Thyroid gland (tissue), 4 donors: ENCODE measurements around the gene PTGFR. TPM values are rescaled to one million over a fixed set of nuclear protein-coding genes. Genes with fewer than 3 reads are reported as not detected.

Experiments used
- DNase-seq, 2 donors: peaks; one replicate each; pipeline ENCODE4 v3.0.0-alpha.2; 2019
- H3K27ac ChIP-seq, 3 donors: fragments of 200-600 bp; sonication (generic); 1 replicate in 2 of 3; 2 replicates in 1 of 3; pipeline ENCODE4 v1.5.1; 2016 to 2019; ENCODE audit warnings: mild to moderate bottlenecking in 1 of 3, moderate library complexity in 1 of 3
- H3K27me3 ChIP-seq: fragments of 200-600 bp; sonication (generic); one replicate; pipeline ENCODE4 v1.5.1; 2019
- H3K36me3 ChIP-seq, 2 donors: fragments of 200-600 bp; sonication (generic); one replicate each; pipeline ENCODE4 v1.5.1; 2016 to 2019
- H3K4me1 ChIP-seq, 2 donors: fragments of 200-600 bp; sonication (generic); one replicate each; pipeline ENCODE4 v1.5.1; 2017 to 2019
- H3K4me3 ChIP-seq, 3 donors: fragments of 200-600 bp; sonication (generic); replicated peaks in 1 of 3; 1 replicate in 2 of 3; 2 replicates in 1 of 3; pipeline ENCODE4 v1.5.1; 2016; ENCODE audit warnings: mild to moderate bottlenecking in 1 of 3
- H3K9me3 ChIP-seq: fragments of 200-600 bp; sonication (generic); one replicate; pipeline ENCODE4 v1.5.1; 2017
- CTCF ChIP-seq, 6 experiments: fragments of 200-600 bp in 3 of 6; fragments of 450-650 bp in 3 of 6; sonication (generic) in 3 of 6; IDR thresholded peaks; one replicate each; pipeline ENCODE4 v1.5.1; 2016 to 2019; ENCODE audit warnings: antibody characterized with exemption in 6 of 6, mild to moderate bottlenecking in 2 of 6, inconsistent platforms in 1 of 6, moderate library complexity in 1 of 6
- POLR2A ChIP-seq, 2 donors: fragments of 450-650 bp; IDR thresholded peaks; one replicate each; pipeline ENCODE4 v1.6.1; 2017; ENCODE audit warnings: antibody characterized with exemption in 2 of 2, mild to moderate bottlenecking in 2 of 2, moderate library complexity in 1 of 2
- whole genome bisulfite sequencing, 2 donors: methylation state at CpG; one replicate each; pipeline ENCODE4 v1.1.5; 2017; 5-methylcytosine and 5-hydroxymethylcytosine counted together
- intact Hi-C: fragments of 100-400 bp; cut with DNase I; formaldehyde crosslinking; loops from one replicate; pipeline ENCODE4 v1.15.1; 2023
- total RNA-seq, 4 donors: library from RNA; depleted of rRNA; stranded (reverse); fragments of >200 nt; gene quantifications; one replicate each; pipeline ENCODE4 v1.2.3, GENCODE V29; 2016

The PTGFR gene
- total RNA-seq, 4 donors from 2014 or later = 0.67 to 1.9 (median 1.2) TPM

DNA sequence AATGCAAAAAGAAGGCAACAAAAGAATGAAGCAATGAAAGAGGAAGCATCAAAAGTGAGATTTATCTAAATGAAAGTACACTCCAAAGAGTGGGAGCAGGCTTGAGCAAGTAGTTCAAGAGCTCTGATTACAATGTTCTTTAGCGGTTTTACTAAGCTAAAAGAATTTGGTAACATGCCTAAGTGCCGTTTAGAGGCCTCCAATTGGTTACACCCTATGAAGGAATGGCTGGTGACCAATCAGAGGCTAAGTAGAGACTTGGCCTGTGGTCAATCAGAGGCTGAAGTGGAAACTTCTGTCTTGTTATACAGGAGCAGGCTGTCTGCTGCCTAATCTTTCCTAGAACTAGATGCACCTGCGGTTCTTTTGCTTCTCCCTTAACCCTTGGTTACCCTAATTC is 59.1 kb downstream of the PTGFR start:
- intact Hi-C loops = no loop called here
- Histone ChIP-seq H3K36me3 (no peaks in the 10 kb centered on the region), H3K9me3 (no peaks in the 10 kb centered on the region), H3K27me3 (no peaks in the 10 kb centered on the region), H3K4me3 (no peak overlapping the region), H3K27ac (no peak overlapping the region), H3K4me1 (no peaks in the 10 kb centered on the region)
- WGBS, 2 donors = 61 to 77% methylated on average over 3 of the region's 3 CpGs
- no peak for TF ChIP-seq CTCF (IDR thresholded peaks at IDR 0.05)
- TF ChIP-seq POLR2A (IDR thresholded peaks at IDR 0.05) = no peak
- DNase-seq = no peak

DNA sequence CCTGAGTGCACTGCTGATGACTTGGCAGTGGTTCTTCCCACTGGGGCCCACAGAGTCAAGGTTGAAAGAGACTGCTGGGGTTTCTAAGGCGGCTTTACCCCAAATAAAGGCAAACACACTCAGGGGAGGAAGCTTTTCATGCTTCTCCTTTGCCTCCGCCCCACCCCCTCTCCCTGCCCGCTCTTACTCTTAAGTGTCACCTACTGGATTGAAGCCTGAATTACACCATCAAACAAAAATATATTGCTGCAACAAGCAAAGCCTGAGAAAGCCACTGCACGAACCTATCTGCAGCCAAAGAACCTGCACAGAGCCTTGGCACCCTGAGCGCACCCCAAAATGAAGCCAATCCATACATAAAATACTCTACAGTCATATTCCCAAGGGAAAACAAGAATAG is 63.1 kb downstream of the PTGFR start:
- H3K27me3 ChIP-seq = no peaks in the 10 kb centered on the region
- no peaks in the 10 kb centered on the region for H3K4me1 ChIP-seq
- H3K36me3 ChIP-seq = no peaks in the 10 kb centered on the region
- no peak overlapping the region for H3K27ac ChIP-seq
- no peak for TF ChIP-seq POLR2A (IDR thresholded peaks at IDR 0.05)
- TF ChIP-seq CTCF (IDR thresholded peaks at IDR 0.05) = no peak
- intact Hi-C loops = no loop called here
- no peak for DNase-seq
- 74 to 77% methylated on average over 5 of the region's 5 CpGs for whole genome bisulfite sequencing, 2 donors
- no peak overlapping the region for H3K4me3 ChIP-seq
- H3K9me3 ChIP-seq = no peaks in the 10 kb centered on the region

DNA sequence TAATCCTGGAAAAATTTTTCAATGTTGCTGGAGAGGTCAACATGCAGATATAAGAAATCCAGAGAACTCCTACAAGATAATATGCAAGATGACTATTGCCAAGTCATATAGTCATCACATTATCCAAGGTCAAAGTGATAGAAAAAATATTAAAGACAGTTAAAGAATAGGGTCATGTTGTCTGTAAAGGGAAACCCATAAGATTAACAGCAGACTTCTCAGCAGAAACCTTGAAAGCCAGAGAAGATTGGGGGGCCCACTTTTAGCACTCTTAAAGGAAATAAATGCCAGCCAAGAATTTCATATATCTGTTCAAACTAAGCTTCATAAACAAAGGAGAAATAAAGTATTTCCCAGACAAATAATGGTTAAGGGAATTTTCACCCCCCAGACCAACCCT is 64.1 kb downstream of the PTGFR start:
- TF ChIP-seq POLR2A (IDR thresholded peaks at IDR 0.05) = no peak
- TF ChIP-seq CTCF (IDR thresholded peaks at IDR 0.05) = no peak
- no peak overlapping the region for H3K4me3 ChIP-seq

GRCh38 chr1:78559680-78560079 is 68.9 kb downstream of the PTGFR start:
- intact Hi-C loops = no loop called here

More for the DNA sequence above, 64.1 kb downstream of the PTGFR start:
- intact Hi-C loops = no loop called here
- Histone ChIP-seq H3K9me3 (no peaks in the 10 kb centered on the region), H3K27ac (no peak overlapping the region), H3K36me3 (no peaks in the 10 kb centered on the region), H3K27me3 (no peaks in the 10 kb centered on the region), H3K4me1 (no peaks in the 10 kb centered on the region)
- DNase-seq = no peak

DNA sequence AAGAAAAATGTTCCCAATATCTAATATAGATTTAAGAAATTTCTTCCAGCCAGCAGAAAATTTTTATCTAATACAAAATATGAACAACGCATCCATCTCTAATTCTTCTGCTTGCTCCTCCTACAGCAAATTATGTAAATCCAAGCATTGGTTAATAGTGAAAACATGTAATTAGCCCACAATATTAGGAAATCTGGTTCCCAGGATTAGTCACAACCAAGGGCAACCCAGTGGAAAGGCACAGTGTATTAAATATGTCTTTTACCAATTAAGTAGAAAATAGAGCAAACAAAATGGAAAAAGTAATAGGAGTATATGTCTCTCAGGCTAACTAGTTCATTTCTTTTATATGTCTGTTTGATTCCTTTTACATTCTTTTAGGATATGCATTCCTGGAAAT is 70.0 kb downstream of the PTGFR start:
- H3K36me3 ChIP-seq = no peaks in the 10 kb centered on the region
- TF ChIP-seq POLR2A (IDR thresholded peaks at IDR 0.05) (no peak), CTCF (IDR thresholded peaks at IDR 0.05) (no peak)
- H3K9me3 ChIP-seq = no peaks in the 10 kb centered on the region
- H3K4me1 ChIP-seq = no peaks in the 10 kb centered on the region
- no peak for DNase-seq
- H3K27me3 ChIP-seq = no peaks in the 10 kb centered on the region
- WGBS, 2 donors = 91 to 95% methylated on average over 1 of the region's 1 CpG
- intact Hi-C loops = no loop called here
- no peak overlapping the region for H3K27ac ChIP-seq
- no peak overlapping the region for H3K4me3 ChIP-seq

More at GRCh38 chr1:78559680-78560079, 68.9 kb downstream of the PTGFR start:
- Histone ChIP-seq H3K36me3 (no peaks in the 10 kb centered on the region), H3K27ac (no peak overlapping the region), H3K4me1 (no peaks in the 10 kb centered on the region), H3K4me3 (no peak overlapping the region), H3K9me3 (no peaks in the 10 kb centered on the region), H3K27me3 (no peaks in the 10 kb centered on the region)
- TF ChIP-seq CTCF (IDR thresholded peaks at IDR 0.05) (no peak), POLR2A (IDR thresholded peaks at IDR 0.05) (no peak)
- DNase-seq = no peak
